Measurements from ENCODE around the gene COX10. TPM values are rescaled to one million over a fixed set of nuclear protein-coding genes. Genes with fewer than 3 reads are reported as not detected.

Gene COX10
- polyA plus RNA-seq, 1 donor (not counting 4 experiments of a cell fraction or from before 2014, with no cell fraction given) = 14.3 TPM

GRCh38 chr17:14084955-14085354, 15.7 kb downstream of the COX10 start:
- Histone ChIP-seq H3K4me2 (ENCODE audit: control insufficient read depth, extremely low read depth, insufficient read depth, low read depth, low read length) (no peak overlapping the region), H3K36me3 (ENCODE audit: control insufficient read depth in 2 of 2, extremely low read depth in 1 of 2, insufficient read depth in 2 of 2, low read length in 2 of 2) (no peaks in the 10 kb centered on the region), H3K27me3 (ENCODE audit: control insufficient read depth, extremely low read depth, insufficient read depth, low read length) (no peaks in the 10 kb centered on the region), H3K9me1 (ENCODE audit: control insufficient read depth, extremely low read depth, insufficient read depth, low read length) (no peaks in the 10 kb centered on the region), H3K79me2 (ENCODE audit: control insufficient read depth, insufficient read depth, low read length) (peaks cover 15% of the 10 kb centered on the region), H4K20me1 (ENCODE audit: control insufficient read depth, extremely low read depth, insufficient read depth, low read length) (no peaks in the 10 kb centered on the region), H3K4me1 (ENCODE audit: control insufficient read depth, extremely low read depth, insufficient read depth, low read length) (no peaks in the 10 kb centered on the region), H3K27ac (ENCODE audit: control insufficient read depth, insufficient read depth, low read length) (no peak overlapping the region), H3K4me3 (ENCODE audit: control insufficient read depth in 2 of 3, extremely low read depth in 1 of 3, insufficient read depth in 2 of 3, low read depth in 1 of 3, low read length in 3 of 3) (no peak overlapping the region), H3K9ac (ENCODE audit: control insufficient read depth, extremely low read depth, insufficient read depth, low read length) (no peak overlapping the region), H3K9me3 (ENCODE audit: control insufficient read depth, low read depth, low read length) (no peaks in the 10 kb centered on the region), H2AFZ (ENCODE audit: control insufficient read depth, low read length) (no peak overlapping the region)
- DNase-seq (ENCODE audit: low read depth, low spot score) (no peak), FAIRE-seq (no peak)
- no peak for TF ChIP-seq CTCF (optimal IDR thresholded peaks at IDR 0.05 in 1 of 3, IDR thresholded peaks at IDR 0.05 in 1 of 3, conservative IDR thresholded peaks at IDR 0.05 in 1 of 3; ENCODE audit: extremely low read depth in 1 of 3, insufficient read depth in 2 of 3, low read length in 3 of 3)
- no peak for TF ChIP-seq EZH2 (IDR thresholded peaks at IDR 0.05; ENCODE audit: low read length)
- dilution Hi-C loops (cut with MboI; ENCODE audit: extremely low pct_ligation_motif_present, low sequenced_read_pairs) = no loop called here

GRCh38 chr17:14086189-14086588, 16.9 kb downstream of the COX10 start:
- no peak for FAIRE-seq
- no peak overlapping the region for H2AFZ ChIP-seq (ENCODE audit: control insufficient read depth, low read length)
- dilution Hi-C loops (cut with MboI; ENCODE audit: extremely low pct_ligation_motif_present, low sequenced_read_pairs) = no loop called here

More at GRCh38 chr17:14086189-14086588, 16.9 kb downstream of the COX10 start:
- Histone ChIP-seq H3K27ac (ENCODE audit: control insufficient read depth, insufficient read depth, low read length) (no peak overlapping the region), H3K4me3 (ENCODE audit: control insufficient read depth in 2 of 3, extremely low read depth in 1 of 3, insufficient read depth in 2 of 3, low read depth in 1 of 3, low read length in 3 of 3) (no peak overlapping the region), H3K4me2 (ENCODE audit: control insufficient read depth, extremely low read depth, insufficient read depth, low read depth, low read length) (no peak overlapping the region), H3K4me1 (ENCODE audit: control insufficient read depth, extremely low read depth, insufficient read depth, low read length) (no peaks in the 10 kb centered on the region), H3K9me3 (ENCODE audit: control insufficient read depth, low read depth, low read length) (no peaks in the 10 kb centered on the region), H3K27me3 (ENCODE audit: control insufficient read depth, extremely low read depth, insufficient read depth, low read length) (no peaks in the 10 kb centered on the region), H3K9me1 (ENCODE audit: control insufficient read depth, extremely low read depth, insufficient read depth, low read length) (no peaks in the 10 kb centered on the region), H3K9ac (ENCODE audit: control insufficient read depth, extremely low read depth, insufficient read depth, low read length) (no peak overlapping the region), H3K79me2 (ENCODE audit: control insufficient read depth, insufficient read depth, low read length) (peaks cover 12% of the 10 kb centered on the region), H3K36me3 (ENCODE audit: control insufficient read depth in 2 of 2, extremely low read depth in 1 of 2, insufficient read depth in 2 of 2, low read length in 2 of 2) (no peaks in the 10 kb centered on the region), H4K20me1 (ENCODE audit: control insufficient read depth, extremely low read depth, insufficient read depth, low read length) (no peaks in the 10 kb centered on the region)
- TF ChIP-seq CTCF (optimal IDR thresholded peaks at IDR 0.05 in 1 of 3, IDR thresholded peaks at IDR 0.05 in 1 of 3, conservative IDR thresholded peaks at IDR 0.05 in 1 of 3; ENCODE audit: extremely low read depth in 1 of 3, insufficient read depth in 2 of 3, low read length in 3 of 3) (no peak), EZH2 (IDR thresholded peaks at IDR 0.05; ENCODE audit: low read length) (no peak)
- no peak for DNase-seq (ENCODE audit: low read depth, low spot score)

All from keratinocyte (primary cell).